GM19238 (cell line): ENCODE data around the gene PPAN.

Experiments
- DNase-seq: peaks from one replicate; pipeline ENCODE4 v3.0.0; 2011; ENCODE audit warnings: low spot score; ENCODE audit not compliant: insufficient read length

PPAN gene

DNA sequence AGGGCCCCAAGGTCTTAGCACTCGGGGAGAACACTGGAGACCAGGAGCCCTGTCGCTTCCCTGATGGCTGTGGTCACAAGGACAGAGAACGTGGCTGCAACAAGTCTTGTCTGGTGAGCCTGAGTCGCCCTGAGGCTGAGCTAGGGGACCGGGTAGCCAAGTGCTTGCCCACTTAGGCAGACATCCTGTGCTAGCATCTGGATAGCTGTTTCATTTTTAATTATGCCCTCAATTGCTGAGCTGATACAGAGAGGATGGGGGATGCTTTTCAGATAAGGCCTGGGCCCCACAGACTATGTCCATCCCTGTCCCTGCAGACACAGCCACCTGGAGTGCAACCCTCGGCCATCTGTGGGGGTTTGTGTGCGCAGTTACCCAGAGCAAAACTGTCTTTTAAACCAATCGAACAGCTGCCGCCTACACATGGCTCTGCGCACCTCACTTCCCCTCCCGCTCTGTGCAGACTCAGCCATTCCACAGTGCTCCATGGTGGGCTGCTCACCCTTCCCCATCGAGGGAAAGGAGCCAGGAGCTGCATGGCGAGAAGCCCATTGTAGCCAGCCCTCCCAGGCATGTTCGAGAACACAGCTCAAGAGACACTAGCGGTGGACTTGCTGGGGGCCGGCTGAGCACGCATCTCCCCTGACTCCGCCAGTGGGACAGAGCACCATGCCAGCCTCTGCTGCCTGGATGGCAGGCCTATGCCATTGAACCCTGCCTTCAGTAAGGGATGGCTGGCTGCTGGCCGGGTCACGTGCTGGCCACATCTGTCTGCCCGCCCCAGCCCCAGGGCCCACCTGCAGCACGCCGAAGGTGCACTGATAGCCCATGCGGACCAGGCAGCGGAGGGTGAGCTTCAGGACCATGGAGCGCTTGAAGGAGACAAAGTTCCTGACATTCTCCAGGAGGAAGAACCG, 33.0 kb downstream of the PPAN start:
- no peak for DNase-seq

DNA sequence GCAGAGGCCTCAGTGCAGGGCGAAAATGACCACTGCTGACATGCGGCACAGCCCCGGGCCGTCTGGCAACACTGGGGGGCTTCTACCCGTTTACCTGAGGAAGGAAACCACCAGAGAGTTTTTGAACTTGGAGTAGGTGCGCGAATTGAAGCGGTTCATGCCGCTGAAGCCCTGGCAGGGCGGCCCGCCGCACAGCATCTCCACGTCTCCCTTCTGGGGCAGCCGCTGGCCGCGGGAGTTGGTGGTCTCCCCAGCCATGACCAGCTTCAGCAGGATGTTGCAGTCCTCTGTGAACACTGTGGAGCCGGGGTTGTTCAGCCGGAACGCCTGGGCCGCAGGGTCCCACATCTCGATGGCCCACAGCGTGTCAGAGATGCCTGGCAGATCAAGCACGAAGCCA, 33.8 kb downstream of the PPAN start:
- DNase-seq = no peak

DNA sequence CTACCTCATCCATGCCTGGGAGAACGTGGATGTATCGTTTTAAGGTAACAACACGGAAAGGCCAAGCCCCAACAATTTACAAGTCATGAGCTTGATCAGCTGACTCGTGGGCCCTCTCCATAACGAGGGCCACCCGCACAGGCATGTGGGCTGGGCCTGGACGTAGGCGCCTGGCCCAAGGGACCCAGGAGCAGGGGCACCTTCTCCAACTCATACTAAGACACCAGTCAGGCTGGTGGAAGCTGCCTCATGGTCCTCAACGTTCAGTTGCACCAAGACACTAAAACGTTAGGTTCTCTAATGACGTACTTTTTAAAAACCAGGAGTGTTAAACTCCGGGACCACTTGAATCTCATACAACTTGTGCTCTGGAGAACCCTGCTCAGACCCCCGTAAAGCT, 35.3 kb downstream of the PPAN start:
- no peak for DNase-seq

DNA sequence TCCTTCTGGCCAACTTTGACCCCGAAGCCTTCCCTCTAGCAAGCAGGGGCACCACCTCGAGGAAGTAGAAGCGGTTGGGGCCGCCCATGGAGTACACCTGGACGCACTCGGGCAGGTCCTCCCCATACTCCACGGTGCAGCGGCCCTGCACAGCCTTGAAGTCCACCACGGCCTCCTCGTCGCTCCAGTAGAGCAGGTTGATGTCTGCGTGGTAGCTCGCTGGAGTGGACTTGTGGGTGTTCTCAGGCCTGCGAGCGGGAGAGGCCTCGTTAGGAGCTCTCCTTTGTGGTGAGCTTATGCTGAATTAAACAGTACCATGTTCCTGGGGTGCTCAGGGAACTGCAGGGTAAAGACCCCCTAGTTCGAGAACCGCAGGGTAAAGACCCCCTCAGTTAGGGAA, 35.8 kb downstream of the PPAN start:
- no peak for DNase-seq

DNA sequence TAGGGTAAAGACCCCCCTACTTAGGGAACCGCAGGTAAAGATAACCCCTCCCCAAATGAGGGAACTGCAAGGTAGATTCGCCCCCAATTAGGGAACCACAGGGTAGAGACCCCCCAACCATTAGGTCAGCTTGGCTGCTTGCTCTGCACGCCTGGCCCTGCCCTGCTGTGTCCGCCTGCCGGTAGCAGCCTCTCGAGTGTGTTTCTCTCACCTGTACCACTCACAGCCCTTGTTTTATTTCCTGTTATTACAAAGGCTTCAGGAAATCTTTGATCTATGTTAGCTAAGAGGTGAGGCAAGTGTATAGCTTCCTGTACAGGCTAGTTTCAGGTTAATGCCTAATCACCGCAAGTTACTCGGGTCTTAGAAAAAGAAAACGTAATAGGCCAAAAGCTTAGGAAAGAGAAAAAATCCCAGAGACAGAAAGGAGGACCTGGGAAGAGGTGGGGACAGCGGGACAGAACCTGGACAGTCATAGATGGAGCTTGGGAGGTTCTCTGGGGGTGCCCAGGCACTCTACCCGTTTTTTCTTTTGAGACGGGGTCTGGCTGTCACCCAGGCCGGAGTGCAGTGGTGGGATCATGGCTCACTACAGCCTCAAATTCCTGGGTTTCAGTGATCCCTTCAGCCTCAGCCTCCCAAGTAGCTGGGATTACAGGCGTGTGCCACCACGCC, 36.7 kb downstream of the PPAN start:
- DNase-seq = no peak

DNA sequence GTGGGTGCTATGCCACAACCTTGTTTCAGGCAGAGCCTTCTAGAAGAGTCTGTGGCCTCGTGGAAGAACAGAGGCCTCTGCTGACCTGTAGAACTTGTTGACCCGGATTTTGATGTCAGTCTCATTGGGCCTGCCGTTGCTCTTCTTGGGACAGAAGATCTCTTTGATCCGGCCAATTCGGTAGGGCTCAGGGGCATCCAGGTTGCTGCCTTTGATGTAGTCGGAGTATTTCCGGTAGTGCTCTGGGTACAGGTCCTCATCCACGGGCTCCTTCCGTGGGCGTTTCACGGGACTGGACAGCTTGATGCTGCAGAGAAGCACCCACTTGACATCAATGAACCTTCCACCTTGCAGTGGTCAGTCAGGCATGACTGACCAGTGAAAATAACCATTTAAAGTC, 37.5 kb downstream of the PPAN start:
- DNase-seq = no peak

DNA sequence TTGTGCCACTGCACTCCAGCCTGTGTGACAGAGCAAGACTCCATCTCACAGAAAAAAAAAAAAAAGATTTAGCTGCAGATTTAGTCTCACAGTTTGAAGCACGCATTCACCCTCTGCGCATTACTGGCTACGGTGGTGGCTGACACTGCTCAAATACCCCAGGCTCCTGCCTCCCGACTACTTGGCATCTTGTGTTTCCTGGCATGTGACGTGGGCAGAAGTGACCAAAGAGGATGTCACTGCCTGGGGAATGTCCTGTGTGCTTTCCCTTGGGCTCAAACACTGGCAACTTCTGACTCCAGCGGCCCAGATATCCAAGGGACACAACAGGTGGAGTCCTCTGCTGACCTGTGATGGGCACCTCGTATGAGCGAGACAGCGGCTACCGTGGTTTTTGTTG, 38.2 kb downstream of the PPAN start:
- no peak for DNase-seq

DNA sequence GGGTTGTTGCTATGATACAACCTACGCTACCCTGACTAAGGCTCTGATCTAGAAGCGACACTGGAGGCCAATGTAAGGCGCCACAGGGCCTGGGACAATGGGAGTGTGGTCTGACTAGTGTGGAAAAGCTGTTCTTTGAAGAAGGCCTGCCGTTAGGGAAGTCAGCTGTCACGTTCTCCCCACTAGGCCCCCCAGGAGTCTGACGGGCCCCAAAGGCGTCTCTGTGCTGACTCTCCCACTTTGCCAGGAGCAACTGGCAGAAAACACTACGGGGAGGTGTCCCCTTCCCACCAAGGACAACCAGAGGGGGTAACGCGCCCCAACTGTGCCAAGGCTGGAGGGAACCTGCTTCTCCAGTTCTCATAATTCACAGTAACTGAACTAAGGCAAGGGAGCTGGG, 38.9 kb downstream of the PPAN start:
- DNase-seq = no peak

DNA sequence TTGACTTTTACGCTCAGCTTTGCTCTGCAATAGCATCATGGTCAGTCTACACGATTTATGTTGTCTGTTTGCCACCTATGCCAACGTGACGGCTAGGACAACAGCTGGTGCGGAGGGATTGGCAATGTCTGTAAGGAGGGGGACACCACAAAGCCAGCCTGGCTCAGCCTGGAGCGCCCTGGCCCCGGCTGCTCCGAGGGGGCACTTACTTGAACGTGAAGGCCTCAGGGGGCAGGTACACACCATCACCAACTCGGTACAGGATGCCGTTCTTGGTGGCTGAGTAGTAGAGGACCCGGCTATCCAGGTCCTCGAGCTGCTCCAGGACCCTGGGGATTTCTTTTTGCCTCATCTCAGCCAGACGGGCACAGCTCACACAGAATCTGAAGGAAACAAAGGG, 40.0 kb downstream of the PPAN start:
- no peak for DNase-seq

DNA sequence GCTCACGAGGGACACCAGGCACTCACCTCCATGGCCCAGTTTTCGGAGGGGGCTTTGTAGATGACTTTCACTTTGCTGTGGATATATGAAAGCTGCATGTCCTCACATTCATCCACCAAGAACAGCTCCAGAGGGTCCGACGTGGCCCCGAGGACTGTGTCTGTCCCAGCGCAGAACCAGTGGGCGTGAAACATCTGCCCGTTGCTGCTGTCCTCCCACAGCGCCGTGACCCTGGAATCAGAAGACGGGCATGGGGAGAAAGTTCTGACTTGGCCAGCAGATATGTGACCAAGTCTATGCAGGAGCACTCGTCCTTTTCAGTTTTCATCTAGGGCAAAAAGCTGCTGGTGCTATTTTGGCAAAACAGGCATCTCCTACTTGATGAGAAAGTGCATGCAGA, 43.3 kb downstream of the PPAN start:
- DNase-seq = no peak

DNA sequence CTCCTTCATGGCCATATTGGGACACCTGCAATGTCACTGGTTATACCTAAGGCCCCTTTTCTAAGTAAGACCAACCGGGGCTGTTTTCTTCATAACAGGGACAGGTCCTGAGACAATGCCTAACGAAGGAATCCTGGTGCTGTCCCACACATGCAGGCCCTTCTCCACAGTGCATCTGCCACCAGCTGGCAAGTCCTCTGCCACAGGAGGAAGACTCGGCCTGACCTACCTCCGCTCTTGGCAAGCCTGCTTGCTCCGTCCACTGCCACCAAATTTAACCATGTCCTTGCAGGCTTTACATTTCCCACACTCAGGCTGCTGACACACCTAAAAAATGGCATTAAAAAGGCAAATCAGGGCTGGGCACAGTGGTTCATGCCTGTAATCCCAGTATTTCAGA, 45.4 kb downstream of the PPAN start:
- no peak for DNase-seq

DNA sequence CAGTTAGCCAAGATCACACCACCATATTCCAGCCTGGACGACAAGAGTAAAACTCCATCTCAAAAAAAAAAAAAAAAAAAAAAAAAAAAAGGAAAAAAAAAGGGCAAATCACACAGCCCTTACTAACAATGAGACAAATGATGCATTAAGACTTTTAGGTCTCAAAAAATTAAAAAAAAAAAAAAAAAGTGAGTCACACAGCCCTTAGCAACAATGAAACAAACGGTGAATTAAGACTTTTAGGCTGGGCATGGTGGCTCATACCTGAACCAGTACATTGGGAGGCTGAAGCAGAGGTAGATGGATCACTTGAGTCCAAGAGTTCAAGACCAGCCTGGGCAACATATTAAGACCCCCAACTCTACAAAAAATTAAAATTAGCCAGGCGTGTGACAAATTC, 45.9 kb downstream of the PPAN start:
- DNase-seq = no peak

DNA sequence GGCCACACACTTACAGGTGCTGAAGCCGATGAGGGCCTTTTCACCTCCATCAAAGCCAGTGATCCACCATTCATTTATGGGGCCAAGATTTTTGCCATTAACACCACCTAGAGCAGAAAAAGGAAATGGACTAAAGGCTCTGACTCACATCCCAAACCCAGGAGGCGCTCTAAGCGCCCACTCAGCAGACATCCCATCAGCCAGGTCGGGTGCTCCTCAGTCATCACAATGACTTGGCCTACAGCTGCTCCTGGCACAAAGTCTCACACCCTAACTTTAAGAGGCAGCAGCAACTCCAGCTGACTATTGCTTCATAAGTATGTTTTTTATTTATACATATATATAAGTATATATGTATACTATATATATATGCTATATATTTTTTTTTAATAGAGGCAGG, 49.7 kb downstream of the PPAN start:
- DNase-seq = no peak

DNA sequence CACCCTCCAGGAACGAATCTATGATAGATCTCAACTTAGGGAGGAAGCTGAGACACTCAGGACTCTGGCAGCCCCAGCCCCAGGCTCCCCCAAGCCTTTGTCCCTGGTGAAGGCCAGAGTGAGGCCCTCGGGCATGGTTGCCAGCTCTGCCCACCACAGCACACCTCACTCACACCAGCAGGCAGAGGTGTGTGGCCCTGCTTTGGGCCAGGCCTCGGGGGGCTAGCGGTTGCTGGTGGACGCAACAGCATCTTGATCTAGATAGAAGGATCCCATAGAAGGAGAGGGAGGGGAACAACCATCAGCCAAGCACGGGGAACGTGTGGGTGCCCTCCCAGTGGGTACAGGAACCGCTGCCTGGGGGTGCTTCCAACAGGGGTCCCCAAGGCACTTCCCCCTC, 51.9 kb downstream of the PPAN start:
- DNase-seq = no peak

DNA sequence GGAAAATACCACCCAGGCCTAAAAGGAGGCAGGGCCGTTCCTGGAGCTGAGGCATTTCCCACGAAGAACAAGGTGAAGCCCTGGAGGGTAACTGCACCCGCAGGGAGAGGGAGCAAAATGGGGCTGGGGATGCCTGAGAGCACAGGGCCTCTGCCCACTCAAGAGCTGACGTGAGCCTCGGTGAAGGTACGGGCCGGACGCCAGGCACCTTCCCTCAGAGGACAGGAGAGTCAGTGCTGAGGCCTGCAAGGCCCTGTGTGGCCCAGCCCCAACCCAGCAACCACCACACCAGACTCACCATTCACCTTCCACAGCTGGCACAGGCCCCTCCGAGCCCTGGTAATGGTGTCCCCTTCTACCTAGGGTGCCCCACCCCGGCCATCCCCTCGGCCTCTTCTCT, 52.3 kb downstream of the PPAN start:
- DNase-seq = no peak

DNA sequence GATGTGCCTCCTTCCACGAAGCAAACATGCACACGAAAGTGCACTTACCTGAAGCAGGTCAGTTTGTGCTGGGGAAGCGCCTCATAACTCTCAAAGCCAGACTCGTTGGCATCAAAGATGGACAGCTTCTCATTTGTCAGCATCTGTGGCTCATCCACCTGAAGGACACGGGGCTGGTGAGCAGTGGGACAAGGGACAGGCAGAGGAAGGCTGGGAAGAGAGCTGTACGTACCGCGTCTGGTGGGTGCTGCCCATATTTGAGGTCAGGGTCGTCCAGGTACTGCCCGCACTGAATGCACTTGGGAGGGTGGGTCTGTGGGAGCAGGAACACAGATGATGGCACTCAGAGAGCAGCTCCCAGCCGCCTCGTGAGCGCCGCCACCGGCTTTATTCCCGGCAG, 53.4 kb downstream of the PPAN start:
- DNase-seq = no peak
